IPS-18c (cell line): ENCODE measurements around the gene RNF19B.
"Not testable (repeated sequence)": the region's sequence is repeated elsewhere in the genome, so short reads cannot be mapped to it uniquely, and the experiment has no call there.

Experiments used
- H3K4me3 ChIP-seq: 2 replicates; pipeline ENCODE4 v1.7.0; 2013; ENCODE audit warnings: low read depth, mild to moderate bottlenecking, low read length, moderate library complexity; ENCODE audit not compliant: insufficient read depth
- H3K9me3 ChIP-seq: one replicate; pipeline ENCODE4 v1.6.1; 2013; ENCODE audit warnings: mild to moderate bottlenecking, low read length, moderate library complexity; ENCODE audit not compliant: control insufficient read depth, insufficient read depth

The RNF19B gene

DNA sequence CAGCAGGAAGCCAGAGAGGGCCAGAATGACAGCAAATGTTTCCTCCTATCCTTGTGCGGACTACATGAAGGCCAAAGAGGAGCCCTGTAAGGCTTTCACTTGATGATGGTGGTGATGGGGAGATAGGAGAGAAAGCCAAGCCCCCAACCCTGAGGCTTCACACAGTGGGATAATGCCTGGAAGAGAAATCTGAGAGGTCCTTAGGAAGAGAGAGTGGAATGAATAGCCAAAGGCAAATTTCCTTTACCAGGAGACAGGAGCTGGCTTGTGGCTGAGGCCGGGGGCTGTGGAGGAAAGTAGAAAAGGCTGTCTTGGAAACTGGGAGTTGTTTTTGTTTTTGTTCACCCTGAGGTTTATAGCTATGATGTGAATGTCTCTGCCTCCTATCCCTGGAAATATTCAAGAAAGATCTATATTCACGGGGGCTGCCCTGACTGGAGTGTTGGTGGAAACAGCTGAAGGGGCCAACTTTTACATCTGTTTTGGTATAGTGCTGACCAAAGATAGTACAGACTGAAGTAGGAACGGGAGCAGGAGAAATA is 13.0 kb upstream of the RNF19B start:
- no peaks in the 10 kb centered on the region for H3K9me3 ChIP-seq
- H3K4me3 ChIP-seq, result no peak overlapping the region

DNA sequence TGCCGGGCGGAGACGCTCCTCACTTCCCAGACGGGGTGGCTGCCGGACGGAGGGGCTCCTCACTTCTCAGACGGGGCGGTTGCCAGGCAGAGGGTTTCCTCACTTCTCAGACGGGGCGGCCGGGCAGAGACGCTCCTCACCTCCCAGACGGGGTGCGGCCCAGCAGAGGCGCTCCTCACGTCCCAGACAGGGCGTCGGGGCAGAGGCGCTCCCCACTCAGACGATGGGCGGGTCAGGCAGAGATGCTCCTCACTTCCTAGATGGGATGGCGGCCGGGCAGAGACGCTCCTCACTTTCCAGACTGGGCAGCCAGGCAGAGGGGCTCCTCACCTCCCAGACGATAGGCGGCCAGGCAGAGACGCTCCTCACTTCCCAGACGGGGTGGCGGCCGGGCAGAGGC is 10.4 kb upstream of the RNF19B start:
- H3K9me3 ChIP-seq, H3K4me3 ChIP-seq: not testable (repeated sequence)

DNA sequence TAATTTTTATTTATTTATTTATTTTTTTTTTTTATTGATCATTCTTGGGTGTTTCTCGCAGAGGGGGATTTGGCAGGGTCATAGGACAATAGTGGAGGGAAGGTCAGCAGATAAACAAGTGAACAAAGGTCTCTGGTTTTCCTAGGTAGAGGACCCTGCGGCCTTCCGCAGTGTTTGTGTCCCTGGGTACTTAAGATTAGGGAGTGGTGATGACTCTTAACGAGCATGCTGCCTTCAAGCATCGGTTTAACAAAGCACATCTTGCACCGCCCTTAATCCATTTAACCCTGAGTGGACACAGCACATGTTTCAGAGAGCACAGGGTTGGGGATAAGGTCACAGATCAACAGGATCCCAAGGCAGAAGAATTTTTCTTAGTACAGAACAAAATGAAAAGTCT is 8.8 kb upstream of the RNF19B start:
- H3K4me3 ChIP-seq, result not testable (repeated sequence)

GRCh38 chr1:32972814-32973428 is 8.3 kb upstream of the RNF19B start:
- Histone ChIP-seq H3K9me3 (no peaks in the 10 kb centered on the region), H3K4me3 (peak overlapping the region; percentile 60)

More for the DNA sequence above, 8.8 kb upstream of the RNF19B start:
- H3K9me3 ChIP-seq, result not testable (repeated sequence)

DNA sequence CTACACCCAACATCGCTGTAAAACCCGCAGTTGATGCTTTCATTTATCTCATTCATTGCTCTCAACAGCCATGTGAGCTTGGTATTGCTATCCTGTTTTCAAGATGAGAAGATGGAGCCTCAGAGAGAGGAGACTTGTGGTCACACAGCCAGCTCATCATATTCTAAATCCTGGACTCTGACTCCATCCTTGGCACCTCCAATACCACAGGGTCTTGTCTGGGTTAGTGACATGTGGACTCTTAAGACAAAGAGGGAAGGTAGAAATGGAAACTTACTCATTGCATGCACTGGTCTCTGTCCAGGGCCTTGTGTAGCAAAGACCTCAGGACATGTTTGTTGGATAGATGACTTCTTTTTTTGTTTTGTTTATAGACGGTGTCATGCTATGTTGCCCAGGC is 7.0 kb upstream of the RNF19B start:
- Histone ChIP-seq H3K9me3 (no peaks in the 10 kb centered on the region), H3K4me3 (no peak overlapping the region)

- no peak overlapping the region for H3K4me3 ChIP-seq
- no peaks in the 10 kb centered on the region for H3K9me3 ChIP-seq
Observed at GRCh38 chr1:32971156-32971555, 6.5 kb upstream of the RNF19B start.

DNA sequence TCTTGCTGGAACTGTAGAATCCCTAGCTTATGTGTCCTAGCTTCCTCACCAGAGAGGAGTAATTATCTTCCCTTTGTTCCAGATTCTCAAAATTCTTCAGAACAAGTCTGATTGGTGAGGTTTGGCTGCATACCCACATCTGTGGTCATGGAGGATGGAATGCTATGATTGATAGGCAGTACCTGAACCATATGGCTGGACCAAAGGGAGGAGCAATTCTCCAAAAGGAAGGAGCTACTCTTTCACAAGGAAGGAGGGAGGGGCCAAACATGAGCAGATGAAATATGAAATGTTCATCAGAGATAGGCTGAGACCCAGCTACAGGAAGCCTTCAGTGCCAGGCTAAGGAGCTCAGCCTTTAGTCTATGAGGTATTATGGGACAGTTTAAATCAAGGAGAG is 5.0 kb upstream of the RNF19B start:
- H3K9me3 ChIP-seq, result no peaks in the 10 kb centered on the region
- H3K4me3 ChIP-seq, result no peak overlapping the region

DNA sequence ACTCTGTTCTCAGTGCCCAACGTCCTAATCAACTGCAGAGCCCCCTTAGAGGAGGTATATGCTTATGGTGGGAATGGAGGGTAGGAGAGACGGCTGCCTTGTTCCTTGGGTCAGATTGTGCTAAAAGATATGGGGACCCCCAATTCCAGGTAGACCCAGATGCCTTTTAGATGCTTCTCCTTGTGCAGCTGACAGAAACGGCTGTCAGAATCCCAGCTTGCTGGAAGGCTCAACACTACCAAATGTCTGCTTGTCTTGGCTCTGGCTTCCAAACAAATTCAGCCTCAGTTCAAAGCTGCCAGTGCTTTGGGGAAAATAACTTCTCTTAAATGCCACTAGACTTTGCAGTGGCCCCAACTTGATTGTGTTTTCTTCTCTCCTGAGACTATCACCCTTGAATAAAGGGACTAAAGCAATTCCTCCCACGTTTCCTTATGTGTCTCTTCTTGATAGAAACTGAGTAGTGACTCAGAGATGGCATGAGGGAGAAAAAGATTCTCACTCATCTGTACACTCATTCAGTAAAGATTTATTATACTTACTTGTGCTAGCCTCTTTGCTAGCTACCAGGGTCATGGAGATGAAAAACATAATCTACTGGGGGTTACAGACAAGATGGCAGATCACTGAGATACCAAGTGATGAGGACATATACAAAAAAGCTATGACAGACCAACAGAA is 3.4 kb upstream of the RNF19B start:
- H3K9me3 ChIP-seq, result no peaks in the 10 kb centered on the region

DNA sequence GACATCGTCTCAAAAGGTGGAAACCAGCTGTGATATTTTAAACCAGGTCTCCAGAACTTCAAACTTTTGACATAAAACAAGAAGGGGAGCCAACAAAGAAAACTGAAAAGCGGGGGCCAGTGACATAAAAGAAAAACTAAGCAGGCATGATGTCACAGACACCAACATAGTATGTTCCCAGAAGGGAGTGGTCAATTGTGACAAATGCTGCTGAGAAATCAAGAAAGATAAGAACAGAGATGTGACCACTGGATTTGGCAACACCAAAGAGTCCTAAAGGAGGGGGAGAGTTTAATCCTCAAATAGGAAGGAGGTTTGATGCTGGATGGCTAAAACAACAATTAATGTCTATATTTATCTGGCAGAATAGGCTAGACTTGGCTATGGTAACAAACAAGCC is 2.3 kb upstream of the RNF19B start:
- no peaks in the 10 kb centered on the region for H3K9me3 ChIP-seq

More for the DNA sequence above, 3.4 kb upstream of the RNF19B start:
- no peak overlapping the region for H3K4me3 ChIP-seq

GRCh38 chr1:32965251-32965747 is 690 bp upstream of the RNF19B start:
- H3K9me3 ChIP-seq, result no peaks in the 10 kb centered on the region
- H3K4me3 ChIP-seq, result no peak overlapping the region; the same call in 1 of the 2 replicates

More for the DNA sequence above, 2.3 kb upstream of the RNF19B start:
- H3K4me3 ChIP-seq, result no peak overlapping the region

GRCh38 chr1:32963746-32964460 is 706 bp downstream of the RNF19B start:
- H3K4me3 ChIP-seq, result peak overlapping the region; percentile 86

DNA sequence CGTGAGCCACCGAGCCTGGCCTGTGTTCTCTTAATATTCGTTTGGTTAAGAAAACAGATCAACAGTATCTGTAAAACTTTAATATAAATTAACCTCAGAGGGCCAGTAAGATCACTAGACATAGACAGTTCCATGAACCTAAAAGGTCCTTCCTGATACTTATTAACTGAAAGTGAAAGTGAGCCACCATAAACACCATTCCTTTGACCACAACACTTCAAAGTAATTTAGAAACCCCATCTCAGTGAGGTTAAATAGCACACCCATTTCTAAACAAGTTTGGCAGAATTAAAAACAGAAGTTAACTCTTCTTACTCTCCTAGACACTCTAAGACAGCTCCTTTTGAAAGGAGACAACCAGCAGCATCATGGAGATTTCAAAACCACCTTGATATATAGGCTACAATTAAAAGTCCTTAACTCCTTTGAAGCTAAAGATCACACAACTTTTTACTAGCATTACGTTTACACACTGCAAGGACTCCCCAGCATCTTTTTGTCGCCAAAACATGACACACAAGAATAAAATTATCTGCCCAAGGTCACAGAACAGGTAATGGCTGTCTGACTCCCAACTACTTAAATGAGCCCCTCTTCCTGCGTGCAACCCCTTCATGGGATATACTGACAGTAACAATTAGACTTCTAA is 2.2 kb downstream of the RNF19B start:
- Histone ChIP-seq H3K4me3 (0 out of 2 replicates have a peak overlapping the region, but pooled peaks have one; percentile 86), H3K9me3 (no peaks in the 10 kb centered on the region)

More at GRCh38 chr1:32963746-32964460, 706 bp downstream of the RNF19B start:
- H3K9me3 ChIP-seq, result no peaks in the 10 kb centered on the region

GRCh38 chr1:32960819-32961355 is 3.7 kb downstream of the RNF19B start:
- Histone ChIP-seq H3K4me3 (no peak overlapping the region), H3K9me3 (no peaks in the 10 kb centered on the region)

GRCh38 chr1:32960342-32960741 is 4.3 kb downstream of the RNF19B start:
- Histone ChIP-seq H3K9me3 (no peaks in the 10 kb centered on the region), H3K4me3 (no peak overlapping the region)

DNA sequence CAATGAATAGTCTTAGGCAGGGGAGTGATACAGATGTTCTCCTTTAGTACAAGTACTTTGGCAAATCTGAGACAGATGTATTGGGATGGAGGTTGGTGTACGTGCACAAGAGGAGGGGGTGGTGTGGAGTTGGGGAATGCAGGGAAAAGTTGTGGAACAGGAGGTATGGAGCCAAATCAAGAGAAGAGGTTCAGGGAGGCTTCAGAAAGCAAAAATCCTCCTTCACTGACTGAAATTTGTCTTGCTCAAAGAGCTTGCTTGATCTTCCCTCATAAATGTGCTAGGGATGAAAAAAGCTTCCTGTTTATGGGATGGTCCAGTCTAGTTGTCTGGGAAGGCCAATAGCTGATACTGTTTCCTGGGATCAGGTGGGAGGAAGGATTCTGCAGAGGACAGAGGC is 5.8 kb downstream of the RNF19B start:
- Histone ChIP-seq H3K4me3 (no peak overlapping the region), H3K9me3 (no peaks in the 10 kb centered on the region)

- H3K4me3 ChIP-seq, result no peak overlapping the region
- no peaks in the 10 kb centered on the region for H3K9me3 ChIP-seq
Observed at GRCh38 chr1:32957017-32957416, 7.6 kb downstream of the RNF19B start.

DNA sequence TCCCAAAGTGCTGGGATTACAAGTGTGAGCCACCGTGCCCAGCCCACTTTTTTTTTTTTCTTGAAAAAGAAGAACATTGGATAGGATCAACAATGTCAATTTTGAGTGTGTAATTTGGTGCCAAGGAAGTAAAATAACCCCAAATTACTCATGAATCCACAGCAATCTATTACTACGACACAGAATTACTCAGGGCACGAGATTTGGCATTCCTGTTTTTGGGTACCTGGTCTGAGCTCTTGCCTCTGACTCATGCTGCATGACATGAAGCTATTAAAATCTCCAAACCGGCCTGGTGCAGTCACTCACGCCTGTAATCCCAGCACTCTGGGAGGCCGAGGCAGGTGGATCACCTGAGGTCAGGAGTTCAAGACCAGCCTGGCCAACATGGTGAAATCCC is 10.4 kb downstream of the RNF19B start:
- Histone ChIP-seq H3K9me3 (no peaks in the 10 kb centered on the region), H3K4me3 (no peak overlapping the region)
